H1 (cell line): ENCODE measurements around the gene CLDN2. TPM values are rescaled to one million over a fixed set of nuclear protein-coding genes. Genes with fewer than 3 reads are reported as not detected.

Experiments
- CBX8 ChIP-seq: fragments of 300-800, 300-1000 bp; sonication (generic); IDR thresholded peaks from 2 replicates; pipeline ENCODE4 v1.7.1; 2016; ENCODE audit warnings: low read depth, low read length, borderline replicate concordance
- CREB1 ChIP-seq: IDR thresholded peaks from 2 replicates; pipeline ENCODE4 v1.6.1; 2012; ENCODE audit warnings: inconsistent platforms
- NANOG ChIP-seq: IDR thresholded peaks from 2 replicates; pipeline ENCODE4 v1.6.1; 2011; ENCODE audit warnings: low read length, low read depth, mild to moderate bottlenecking, inconsistent platforms; ENCODE audit not compliant: insufficient read depth, poor library complexity, severe bottlenecking
- ZNF274 ChIP-seq: IDR thresholded peaks from 2 replicates; pipeline ENCODE4 v1.7.0; 2012; ENCODE audit warnings: low read length, borderline replicate concordance; ENCODE audit errors: extremely low read depth
- polyA plus RNA-seq, 7 experiments: library from polyadenylated mRNA; depleted of rRNA in 3 of 7; stranded (reverse) in 5 of 7; unstranded in 2 of 7; fragments of >200 nt in 5 of 7; fragments of 200-250 nt in 2 of 7; gene quantifications; 1 replicate in 5 of 7; 2 replicates in 1 of 7; 4 replicates in 1 of 7; pipeline versions ENCODE4 v1.2.1 to v1.2.3, GENCODE V29; 2011 to 2013; ENCODE audit warnings: missing spikeins in 2 of 7, mixed read lengths in 2 of 7
- total RNA-seq: library from RNA; stranded (reverse); fragmentation: NEBNext Ultra II Directional; extraction: Animal tissue kit (Norgen Biotek cat#: 25700); gene quantifications from 2 replicates; pipeline ENCODE4 v1.2.1, GENCODE V29; 2021
- TF ChIP-seq, protein P1 (sequence below): IDR thresholded peaks from 2 replicates; pipeline ENCODE4 v1.6.1; 2012; ENCODE audit warnings: low read length, inconsistent platforms

Gene CLDN2
- total and polyA plus RNA-seq, 2 of the 8 experiments (the other 6 are each of a cell fraction or from before 2014, with no cell fraction given) = 0.02 TPM; not detected in 1

DNA sequence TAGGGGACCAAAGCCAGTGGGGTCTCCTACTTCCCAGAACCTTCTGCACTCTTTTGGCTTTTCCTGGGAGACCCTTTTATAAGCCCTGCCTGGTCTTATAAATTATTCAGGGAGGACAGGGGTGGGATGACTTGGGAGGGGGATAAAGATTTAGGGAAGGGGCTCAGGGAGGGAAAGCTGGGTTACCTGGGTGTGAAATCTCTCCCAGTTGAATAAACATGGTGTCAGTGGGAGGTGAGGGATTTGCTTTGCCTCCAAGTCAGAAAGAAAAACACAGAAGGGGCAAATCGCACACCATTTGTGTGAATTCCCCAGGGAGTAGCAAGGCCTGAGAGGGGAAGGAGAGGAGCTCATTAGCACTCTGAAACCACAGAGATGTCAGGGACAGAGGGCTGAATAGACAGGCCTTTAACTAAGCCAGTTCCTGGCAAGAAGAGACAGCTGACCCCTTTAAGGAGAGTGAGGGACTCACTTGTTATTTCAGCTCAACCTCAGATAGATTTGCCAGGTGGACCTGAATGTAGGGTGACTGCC lies 16.8 kb upstream of the CLDN2 start, which contains the start of gene RIPPLY1 (continued):
- TF ChIP-seq, protein P1, sequence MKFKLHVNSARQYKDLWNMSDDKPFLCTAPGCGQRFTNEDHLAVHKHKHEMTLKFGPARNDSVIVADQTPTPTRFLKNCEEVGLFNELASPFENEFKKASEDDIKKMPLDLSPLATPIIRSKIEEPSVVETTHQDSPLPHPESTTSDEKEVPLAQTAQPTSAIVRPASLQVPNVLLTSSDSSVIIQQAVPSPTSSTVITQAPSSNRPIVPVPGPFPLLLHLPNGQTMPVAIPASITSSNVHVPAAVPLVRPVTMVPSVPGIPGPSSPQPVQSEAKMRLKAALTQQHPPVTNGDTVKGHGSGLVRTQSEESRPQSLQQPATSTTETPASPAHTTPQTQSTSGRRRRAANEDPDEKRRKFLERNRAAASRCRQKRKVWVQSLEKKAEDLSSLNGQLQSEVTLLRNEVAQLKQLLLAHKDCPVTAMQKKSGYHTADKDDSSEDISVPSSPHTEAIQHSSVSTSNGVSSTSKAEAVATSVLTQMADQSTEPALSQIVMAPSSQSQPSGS = no peak
- TF ChIP-seq NANOG (no peak), CBX8 (no peak), ZNF274 (no peak), CREB1 (no peak)
- TF ChIP-seq, all 59 proteins: peak for 0
